ENCODE results near the gene CLEC18C. TPM values are rescaled to one million over a fixed set of nuclear protein-coding genes. Genes with fewer than 3 reads are reported as not detected.
"Not testable (repeated sequence)": the region's sequence is repeated elsewhere in the genome, so short reads cannot be mapped to it uniquely, and the experiment has no call there.

The CLEC18C gene
- 0.33 TPM for total RNA-seq (2013)
- polyA plus RNA-seq = under 1 TPM in 1 of 3 donors, not detected in 2; 0.65 TPM
- polyA minus RNA-seq = 1.1 TPM in 1 of 2 replicates, not detected in the other
- 0 to 0.91 (median 0.14) reads per million in 11 experiments for total RNA-seq

GRCh38 chr16:70173212-70173837 lies at the start of gene CLEC18C:
Gene CLEC18C (plus strand): TSS chr16:70173787. CDS start chr16:70174279, 492 bp downstream.
- H3K9me3 ChIP-seq (replicated peaks in 1 of 2; ENCODE audit: control insufficient read depth in 1 of 2, insufficient read depth in 1 of 2, low read length in 2 of 2); H3K4me1 ChIP-seq (ENCODE audit: control insufficient read depth in 1 of 2, insufficient read depth in 2 of 2, low read length in 2 of 2); H3K4me1 Mint-ChIP-seq; H3K4me3 Mint-ChIP-seq; intact Hi-C loops (cut with micrococcal nuclease); H3K9me3 Mint-ChIP-seq; H3K79me2 ChIP-seq (ENCODE audit: insufficient read depth, low read length); H3K36me3 ChIP-seq (replicated peaks in 1 of 2; ENCODE audit: control insufficient read depth in 1 of 2, insufficient read depth in 2 of 2, low read length in 2 of 2); H4K20me1 ChIP-seq (ENCODE audit: insufficient read depth, low read length); H3K4me2 ChIP-seq (replicated peaks; ENCODE audit: extremely low read depth, low read length, poor library complexity, severe bottlenecking); H3K4me3 ChIP-seq (replicated peaks in 1 of 3; ENCODE audit: low read depth in 2 of 3, low read length in 3 of 3); H2AFZ ChIP-seq (ENCODE audit: insufficient read depth, low read depth, low read length, poor library complexity, severe bottlenecking); DNase-seq; H3K9ac ChIP-seq (ENCODE audit: insufficient read depth, low read length, poor library complexity, severe bottlenecking); H3K27me3 Mint-ChIP-seq (ENCODE audit: low read depth in 3 of 3); H3K27me3 ChIP-seq (ENCODE audit: control insufficient read depth in 2 of 2, insufficient read depth in 2 of 2, low read length in 2 of 2); H3K27ac Mint-ChIP-seq; H3K27ac ChIP-seq (ENCODE audit: low read depth in 1 of 2, low read length in 2 of 2); H3K36me3 Mint-ChIP-seq: not testable (repeated sequence)
- WGBS (ENCODE audit: insufficient coverage) = 83% methylated on average over 2 of the region's 21 CpGs

- H2AFZ ChIP-seq (ENCODE audit: insufficient read depth, low read depth, low read length, poor library complexity, severe bottlenecking); H3K27ac ChIP-seq (ENCODE audit: low read depth in 1 of 2, low read length in 2 of 2); H3K9me3 Mint-ChIP-seq; H3K27me3 Mint-ChIP-seq (ENCODE audit: low read depth in 3 of 3); H3K27me3 ChIP-seq (ENCODE audit: control insufficient read depth in 2 of 2, insufficient read depth in 2 of 2, low read length in 2 of 2); intact Hi-C loops (cut with micrococcal nuclease); H4K20me1 ChIP-seq (ENCODE audit: insufficient read depth, low read length); H3K4me1 Mint-ChIP-seq; H3K9ac ChIP-seq (ENCODE audit: insufficient read depth, low read length, poor library complexity, severe bottlenecking); DNase-seq; H3K79me2 ChIP-seq (ENCODE audit: insufficient read depth, low read length); H3K4me1 ChIP-seq (ENCODE audit: control insufficient read depth in 1 of 2, insufficient read depth in 2 of 2, low read length in 2 of 2); H3K9me3 ChIP-seq (replicated peaks in 1 of 2; ENCODE audit: control insufficient read depth in 1 of 2, insufficient read depth in 1 of 2, low read length in 2 of 2); H3K4me3 ChIP-seq (replicated peaks in 1 of 3; ENCODE audit: low read depth in 2 of 3, low read length in 3 of 3); H3K4me3 Mint-ChIP-seq; H3K4me2 ChIP-seq (replicated peaks; ENCODE audit: extremely low read depth, low read length, poor library complexity, severe bottlenecking): not testable (repeated sequence)
- WGBS (ENCODE audit: insufficient coverage) = 97% methylated on average over 14 of the region's 14 CpGs
- Mint-ChIP-seq H3K36me3 (peaks cover 64 to 80% of the 10 kb centered on the region in 2 donors), H3K27ac (peak overlapping the region in 2 of 7 donors; percentile 37 to 66)
- peaks cover 54 to 72% of the 10 kb centered on the region in 2 donors for H3K36me3 ChIP-seq (replicated peaks in 1 of 2; ENCODE audit: control insufficient read depth in 1 of 2, insufficient read depth in 2 of 2, low read length in 2 of 2)
Measured at GRCh38 chr16:70123822-70124221, 49.8 kb upstream of the CLEC18C start.

DNA sequence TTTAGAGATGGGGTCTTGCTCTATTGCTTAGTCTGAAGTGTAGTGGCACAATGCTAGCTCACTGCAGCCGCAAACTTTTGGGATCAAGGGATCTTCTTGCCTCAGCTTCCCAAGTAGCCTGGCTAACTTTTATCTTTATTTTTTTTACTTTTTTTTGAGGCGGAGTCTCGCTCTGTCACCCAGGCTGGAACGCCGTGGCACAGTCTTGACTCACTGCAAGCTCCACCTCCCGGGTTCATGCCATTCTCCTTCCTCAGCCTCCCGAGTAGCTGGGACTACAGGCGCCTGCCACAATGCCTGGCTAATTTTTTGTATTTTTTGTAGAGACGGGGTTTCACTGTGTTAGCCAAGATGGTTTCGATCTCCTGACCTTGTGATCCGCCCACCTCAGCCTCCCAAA lies 47.4 kb upstream of the CLEC18C start:
- peaks cover 71 to 89% of the 10 kb centered on the region in 2 donors for H3K36me3 Mint-ChIP-seq
- H3K79me2 ChIP-seq (ENCODE audit: insufficient read depth, low read length); H3K27ac ChIP-seq (ENCODE audit: low read depth in 1 of 2, low read length in 2 of 2); H3K9ac ChIP-seq (ENCODE audit: insufficient read depth, low read length, poor library complexity, severe bottlenecking); H4K20me1 ChIP-seq (ENCODE audit: insufficient read depth, low read length); H3K4me1 ChIP-seq (ENCODE audit: control insufficient read depth in 1 of 2, insufficient read depth in 2 of 2, low read length in 2 of 2); DNase-seq; H3K27me3 Mint-ChIP-seq (ENCODE audit: low read depth in 3 of 3); H3K4me3 Mint-ChIP-seq; H3K4me3 ChIP-seq (replicated peaks in 1 of 3; ENCODE audit: low read depth in 2 of 3, low read length in 3 of 3); intact Hi-C loops (cut with micrococcal nuclease); H3K9me3 Mint-ChIP-seq; H3K4me2 ChIP-seq (replicated peaks; ENCODE audit: extremely low read depth, low read length, poor library complexity, severe bottlenecking); H3K27me3 ChIP-seq (ENCODE audit: control insufficient read depth in 2 of 2, insufficient read depth in 2 of 2, low read length in 2 of 2); H3K9me3 ChIP-seq (replicated peaks in 1 of 2; ENCODE audit: control insufficient read depth in 1 of 2, insufficient read depth in 1 of 2, low read length in 2 of 2); H3K27ac Mint-ChIP-seq; H2AFZ ChIP-seq (ENCODE audit: insufficient read depth, low read depth, low read length, poor library complexity, severe bottlenecking); H3K4me1 Mint-ChIP-seq: not testable (repeated sequence)
- WGBS (ENCODE audit: insufficient coverage) = 89% methylated on average over 6 of the region's 11 CpGs
- H3K36me3 ChIP-seq (replicated peaks in 1 of 2; ENCODE audit: control insufficient read depth in 1 of 2, insufficient read depth in 2 of 2, low read length in 2 of 2) = peaks cover 76 to 84% of the 10 kb centered on the region in 2 donors

GRCh38 chr16:70127706-70128105 lies 45.9 kb upstream of the CLEC18C start:
- H3K4me1 Mint-ChIP-seq; H3K27me3 ChIP-seq (ENCODE audit: control insufficient read depth in 2 of 2, insufficient read depth in 2 of 2, low read length in 2 of 2); H3K27me3 Mint-ChIP-seq (ENCODE audit: low read depth in 3 of 3); H3K9me3 Mint-ChIP-seq; H3K4me1 ChIP-seq (ENCODE audit: control insufficient read depth in 1 of 2, insufficient read depth in 2 of 2, low read length in 2 of 2); H2AFZ ChIP-seq (ENCODE audit: insufficient read depth, low read depth, low read length, poor library complexity, severe bottlenecking); H3K9me3 ChIP-seq (replicated peaks in 1 of 2; ENCODE audit: control insufficient read depth in 1 of 2, insufficient read depth in 1 of 2, low read length in 2 of 2); H4K20me1 ChIP-seq (ENCODE audit: insufficient read depth, low read length); DNase-seq; H3K9ac ChIP-seq (ENCODE audit: insufficient read depth, low read length, poor library complexity, severe bottlenecking); H3K27ac ChIP-seq (ENCODE audit: low read depth in 1 of 2, low read length in 2 of 2); H3K79me2 ChIP-seq (ENCODE audit: insufficient read depth, low read length); H3K27ac Mint-ChIP-seq; H3K4me3 Mint-ChIP-seq; H3K4me3 ChIP-seq (replicated peaks in 1 of 3; ENCODE audit: low read depth in 2 of 3, low read length in 3 of 3); intact Hi-C loops (cut with micrococcal nuclease); H3K4me2 ChIP-seq (replicated peaks; ENCODE audit: extremely low read depth, low read length, poor library complexity, severe bottlenecking): not testable (repeated sequence)
- 95% methylated on average over 3 of the region's 5 CpGs for WGBS (ENCODE audit: insufficient coverage)
- H3K36me3 Mint-ChIP-seq = peaks cover 74 to 88% of the 10 kb centered on the region in 2 donors
- H3K36me3 ChIP-seq (replicated peaks in 1 of 2; ENCODE audit: control insufficient read depth in 1 of 2, insufficient read depth in 2 of 2, low read length in 2 of 2) = peaks cover 74 to 83% of the 10 kb centered on the region in 2 donors
